GM18867 (cell line): ENCODE results near the gene GPR179.

Experiments used
- ATAC-seq: cut with Tn5 transposase; IDR thresholded peaks from one replicate; pipeline ENCODE4 v1.9.1; 2021; ENCODE audit warnings: mild to moderate bottlenecking, moderate library complexity; ENCODE audit not compliant: unreplicated experiment

The GPR179 gene, protein sequence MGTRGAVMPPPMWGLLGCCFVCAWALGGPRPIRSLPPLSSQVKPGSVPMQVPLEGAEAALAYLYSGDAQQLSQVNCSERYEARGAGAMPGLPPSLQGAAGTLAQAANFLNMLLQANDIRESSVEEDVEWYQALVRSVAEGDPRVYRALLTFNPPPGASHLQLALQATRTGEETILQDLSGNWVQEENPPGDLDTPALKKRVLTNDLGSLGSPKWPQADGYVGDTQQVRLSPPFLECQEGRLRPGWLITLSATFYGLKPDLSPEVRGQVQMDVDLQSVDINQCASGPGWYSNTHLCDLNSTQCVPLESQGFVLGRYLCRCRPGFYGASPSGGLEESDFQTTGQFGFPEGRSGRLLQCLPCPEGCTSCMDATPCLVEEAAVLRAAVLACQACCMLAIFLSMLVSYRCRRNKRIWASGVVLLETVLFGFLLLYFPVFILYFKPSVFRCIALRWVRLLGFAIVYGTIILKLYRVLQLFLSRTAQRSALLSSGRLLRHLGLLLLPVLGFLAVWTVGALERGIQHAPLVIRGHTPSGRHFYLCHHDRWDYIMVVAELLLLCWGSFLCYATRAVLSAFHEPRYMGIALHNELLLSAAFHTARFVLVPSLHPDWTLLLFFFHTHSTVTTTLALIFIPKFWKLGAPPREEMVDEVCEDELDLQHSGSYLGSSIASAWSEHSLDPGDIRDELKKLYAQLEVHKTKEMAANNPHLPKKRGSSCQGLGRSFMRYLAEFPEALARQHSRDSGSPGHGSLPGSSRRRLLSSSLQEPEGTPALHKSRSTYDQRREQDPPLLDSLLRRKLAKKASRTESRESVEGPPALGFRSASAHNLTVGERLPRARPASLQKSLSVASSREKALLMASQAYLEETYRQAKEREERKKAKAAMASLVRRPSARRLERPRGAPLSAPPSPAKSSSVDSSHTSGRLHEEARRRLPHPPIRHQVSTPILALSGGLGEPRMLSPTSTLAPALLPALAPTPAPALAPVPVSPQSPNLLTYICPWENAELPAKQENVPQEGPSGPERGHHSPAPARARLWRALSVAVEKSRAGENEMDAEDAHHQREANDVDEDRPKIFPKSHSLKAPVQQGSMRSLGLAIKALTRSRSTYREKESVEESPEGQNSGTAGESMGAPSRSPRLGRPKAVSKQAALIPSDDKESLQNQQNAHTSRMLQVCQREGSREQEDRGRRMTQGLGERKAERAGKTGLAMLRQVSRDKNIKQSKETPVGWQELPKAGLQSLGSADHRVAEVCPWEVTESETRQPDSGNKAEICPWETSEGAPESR (N-terminal part only)

GRCh38 chr17:38343608-38344419 is at the start of gene GPR179:
GPR179 (minus strand) TSS chr17:38343956; CDS start chr17:38343789, 167 bp downstream.
- ATAC-seq = no peak

DNA sequence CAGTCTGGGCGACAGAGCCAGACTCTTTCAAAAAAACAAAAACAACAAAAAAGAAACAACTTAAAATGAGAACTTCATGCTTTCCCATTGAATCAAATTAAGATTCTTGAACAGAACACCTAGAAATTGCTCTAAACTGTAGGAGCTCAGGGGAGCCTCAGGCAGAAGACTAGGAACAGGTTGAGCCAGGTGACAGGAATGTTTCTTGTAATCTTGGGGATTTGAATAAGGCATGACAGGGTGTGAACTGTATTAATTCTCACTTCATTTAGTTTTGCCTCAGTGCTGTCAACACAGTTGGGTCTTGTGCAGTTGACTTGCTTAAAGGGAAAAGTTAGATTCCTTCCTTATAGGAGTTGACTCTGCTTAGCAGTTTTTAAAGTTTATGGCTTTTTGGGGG is 35.7 kb upstream of the GPR179 start:
- ATAC-seq = no peak

DNA sequence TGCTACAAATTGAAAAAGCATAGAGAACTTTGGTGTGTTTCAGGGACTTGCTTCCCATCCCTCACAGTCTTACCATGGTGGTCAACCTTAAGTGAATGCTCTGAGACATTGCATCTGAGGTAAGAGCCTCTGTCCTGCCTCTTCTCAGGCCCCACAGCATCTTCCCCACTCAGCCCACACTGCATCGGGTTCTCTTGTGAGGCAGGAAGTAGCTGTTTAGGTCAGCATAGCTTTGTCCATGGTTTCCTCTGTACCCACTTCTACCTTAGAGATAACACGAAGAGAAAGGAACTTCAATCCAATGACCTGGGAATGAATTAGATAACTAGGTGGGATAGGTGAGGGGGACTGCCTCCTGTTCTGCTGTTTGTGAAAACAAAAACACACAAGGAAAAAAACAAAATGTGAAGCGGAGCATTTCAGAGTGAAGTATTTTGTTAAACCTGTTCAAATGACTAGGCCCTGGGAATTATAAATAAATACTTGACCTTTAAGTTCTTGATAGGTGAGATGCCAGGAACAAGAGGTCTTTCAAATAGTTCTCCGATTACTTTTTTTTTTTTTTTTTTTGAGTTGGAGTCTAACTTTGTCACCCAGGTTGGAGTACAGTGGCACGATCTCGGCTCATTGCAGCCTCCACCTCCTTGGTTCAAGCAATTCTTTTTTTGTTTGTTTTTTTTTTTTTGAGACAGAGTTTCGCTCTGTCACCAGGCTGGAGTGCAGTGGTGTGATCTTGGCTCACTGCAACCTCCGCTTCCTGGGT is 25.5 kb upstream of the GPR179 start:
- no peak for ATAC-seq

- ATAC-seq = no peak
These were observed 21.0 kb upstream of the GPR179 start for GRCh38 chr17:38364741-38365140.

- ATAC-seq = no peak
These were observed 19.3 kb upstream of the GPR179 start for GRCh38 chr17:38363016-38363415.

GRCh38 chr17:38361694-38362465 is 18.1 kb upstream of the GPR179 start:
- no peak for ATAC-seq

- ATAC-seq = no peak
These were observed 15.1 kb upstream of the GPR179 start for GRCh38 chr17:38358586-38359513.

DNA sequence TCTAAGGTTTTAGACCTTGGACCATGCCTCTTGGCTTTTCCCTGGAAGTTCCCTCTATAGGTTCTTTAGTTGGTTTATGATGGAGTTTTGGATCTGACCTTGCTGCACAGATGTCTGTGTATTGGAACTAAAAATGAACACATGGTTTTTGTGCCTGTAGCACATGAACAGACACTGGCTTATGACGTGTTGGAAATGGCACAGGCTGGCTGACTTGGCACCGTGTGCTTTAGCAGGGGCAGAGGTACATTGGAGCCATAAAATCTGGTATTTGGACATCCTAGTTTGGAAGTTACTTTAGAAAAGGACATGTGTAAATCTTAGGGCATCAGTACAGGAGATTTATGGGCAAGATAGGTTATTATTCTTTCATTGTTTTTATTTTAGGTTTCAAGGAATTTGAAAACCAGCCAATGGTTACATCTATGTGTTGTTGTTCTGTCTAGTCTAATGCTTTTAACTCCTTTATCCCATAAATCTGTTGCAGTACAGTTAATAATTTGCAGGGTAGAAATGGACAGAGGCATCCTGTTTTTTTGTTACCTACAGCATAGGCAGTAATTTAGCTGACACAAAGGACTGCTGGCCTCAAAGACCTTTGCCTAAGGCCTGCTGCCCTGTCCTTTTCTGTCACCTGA is 13.8 kb upstream of the GPR179 start:
- no peak for ATAC-seq

- no peak for ATAC-seq
These were observed 11.5 kb upstream of the GPR179 start for GRCh38 chr17:38355251-38355650.

GRCh38 chr17:38354466-38354865 is 10.7 kb upstream of the GPR179 start:
- no peak for ATAC-seq

- no peak for ATAC-seq
These were observed 9.9 kb upstream of the GPR179 start for GRCh38 chr17:38353668-38354067.

- no peak for ATAC-seq
These were observed 9.4 kb upstream of the GPR179 start for GRCh38 chr17:38353086-38353604.

DNA sequence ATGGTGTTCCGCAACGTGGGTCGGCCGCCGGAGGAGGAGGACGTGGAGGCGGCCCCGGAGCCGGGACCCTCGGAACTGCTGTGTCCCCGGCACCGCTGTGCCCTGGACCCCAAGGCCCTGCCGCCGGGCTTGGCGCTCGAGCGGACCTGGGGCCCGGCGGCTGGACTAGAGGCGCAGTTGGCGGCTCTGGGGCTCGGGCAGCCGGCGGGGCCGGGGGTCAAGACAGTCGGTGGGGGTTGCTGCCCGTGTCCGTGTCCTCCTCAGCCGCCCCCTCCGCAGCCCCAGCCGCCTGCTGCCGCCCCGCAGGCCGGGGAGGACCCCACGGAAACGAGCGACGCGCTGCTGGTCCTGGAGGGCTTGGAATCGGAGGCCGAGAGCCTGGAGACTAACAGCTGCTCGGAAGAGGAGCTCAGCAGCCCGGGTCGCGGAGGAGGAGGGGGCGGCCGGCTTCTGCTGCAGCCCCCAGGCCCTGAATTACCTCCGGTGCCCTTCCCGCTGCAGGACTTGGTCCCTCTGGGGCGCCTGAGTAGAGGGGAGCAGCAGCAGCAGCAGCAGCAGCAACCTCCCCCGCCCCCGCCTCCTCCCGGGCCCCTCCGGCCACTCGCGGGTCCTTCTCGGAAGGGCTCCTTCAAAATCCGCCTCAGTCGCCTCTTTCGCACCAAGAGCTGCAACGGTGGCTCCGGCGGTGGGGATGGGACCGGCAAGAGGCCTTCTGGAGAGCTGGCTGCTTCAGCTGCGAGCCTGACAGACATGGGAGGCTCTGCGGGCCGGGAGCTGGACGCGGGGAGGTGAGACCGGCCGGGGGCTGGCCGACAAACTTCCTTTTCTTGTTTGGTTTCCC is 8.7 kb upstream of the GPR179 start:
- ATAC-seq = peak; percentile 12

GRCh38 chr17:38351412-38352222 is 7.9 kb upstream of the GPR179 start, which contains the start of gene SOCS7:
SOCS7 (plus strand) TSS chr17:38351844; CDS start chr17:38352053, 209 bp downstream.
- peak; percentile 90 for ATAC-seq

DNA sequence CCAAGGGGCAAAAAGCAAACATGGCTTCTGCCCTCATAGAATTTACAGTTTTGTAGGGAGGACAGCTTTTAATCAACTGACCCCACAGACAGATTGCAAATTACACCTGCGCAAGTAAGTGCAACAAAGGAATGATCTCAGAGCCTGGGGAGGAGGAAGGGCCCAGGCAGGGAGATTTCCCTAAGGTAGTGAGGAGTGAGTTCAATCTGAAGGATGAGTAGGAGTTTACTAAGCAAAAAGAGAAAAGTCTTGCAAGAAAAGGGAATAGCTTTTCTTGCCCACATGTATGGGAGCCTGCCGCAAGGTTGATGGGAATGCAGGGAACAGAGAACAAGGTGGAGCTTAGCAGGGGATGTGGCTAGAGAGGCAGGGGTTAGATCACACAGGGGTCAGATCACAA is 6.3 kb upstream of the GPR179 start:
- no peak for ATAC-seq
